HepG2 (cell line): ENCODE results near the gene KLB. TPM values are rescaled to one million over a fixed set of nuclear protein-coding genes. Genes with fewer than 3 reads are reported as not detected.

Experiments used
- ARNT2 ChIP-seq: sonication (generic); formaldehyde crosslinking; IDR thresholded peaks from 2 replicates; pipeline ENCODE4 v1.8.0; 2022; ENCODE audit warnings: mild to moderate bottlenecking, low read depth, missing genetic modification reagents, moderate library complexity
- ERF ChIP-seq: IDR thresholded peaks from 2 replicates; pipeline ENCODE4 v1.6.1; 2018; ENCODE audit warnings: missing biosample characterization, missing genetic modification reagents
- FIP1L1 ChIP-seq: fragments of 200-400 bp; formaldehyde crosslinking; IDR thresholded peaks from 2 replicates; pipeline ENCODE4 v1.6.1; 2018; ENCODE audit warnings: low read depth, mild to moderate bottlenecking, low read length, moderate library complexity, borderline replicate concordance; ENCODE audit not compliant: insufficient read depth
- FOSL1 ChIP-seq: sonication (generic); formaldehyde crosslinking; IDR thresholded peaks from 2 replicates; pipeline ENCODE4 v1.9.0; 2021; ENCODE audit warnings: missing genetic modification reagents, borderline replicate concordance
- MAFK ChIP-seq, 2 experiments: IDR thresholded peaks in 1 of 2; conservative IDR thresholded peaks in 1 of 2; 2 replicates each; pipeline ENCODE4 v1.6.1; 2011; ENCODE audit warnings: improper control_type of control experiment in 2 of 2, low read length in 2 of 2
- MTA1 ChIP-seq: sonication (generic); formaldehyde crosslinking; IDR thresholded peaks from 2 replicates; pipeline ENCODE4 v1.4.0; 2020; ENCODE audit warnings: missing genetic modification reagents, mild to moderate bottlenecking, borderline replicate concordance
- NFKB2 ChIP-seq: sonication (generic); formaldehyde crosslinking; IDR thresholded peaks from 2 replicates; pipeline ENCODE4 v1.4.0; 2020; ENCODE audit warnings: missing genetic modification reagents, borderline replicate concordance
- PAF1 ChIP-seq: IDR thresholded peaks from 2 replicates; pipeline ENCODE4 v1.6.1; 2016; ENCODE audit warnings: missing genetic modification reagents, missing compliant biosample characterization
- SIN3B ChIP-seq: fragments of 150-350 bp; IDR thresholded peaks from 2 replicates; pipeline ENCODE4 v1.6.1; 2014; ENCODE audit warnings: low read length
- ZNF138 ChIP-seq: sonication (generic); formaldehyde crosslinking; IDR thresholded peaks from 2 replicates; pipeline ENCODE4 v1.5.0; 2020; ENCODE audit warnings: mild to moderate bottlenecking, low read depth, missing genetic modification reagents
- ZNF484 ChIP-seq: sonication (generic); formaldehyde crosslinking; IDR thresholded peaks from 2 replicates; pipeline ENCODE4 v1.5.1; 2020; ENCODE audit warnings: mild to moderate bottlenecking, low read depth, missing genetic modification reagents, borderline replicate concordance
- ZNF605 ChIP-seq: sonication (generic); formaldehyde crosslinking; IDR thresholded peaks from 2 replicates; pipeline ENCODE4 v1.8.0; 2022; ENCODE audit warnings: mild to moderate bottlenecking, missing genetic modification reagents
- ZSCAN29 ChIP-seq: sonication (generic); formaldehyde crosslinking; conservative IDR thresholded peaks from 2 replicates; pipeline ENCODE4 v1.4.0; 2020; ENCODE audit warnings: mild to moderate bottlenecking, missing genetic modification reagents
- polyA plus RNA-seq, 8 experiments: library from polyadenylated mRNA; depleted of rRNA in 3 of 8; stranded (reverse) in 7 of 8; unstranded in 1 of 8; fragments of >200 nt; fragmentation: Illumina TruSeq in 4 of 8; extraction: Trizol in 4 of 8; gene quantifications; 2 replicates each; pipeline versions ENCODE4 v1.2.1 to v1.2.3, GENCODE V29; 2011 to 2016; ENCODE audit warnings: low read depth in 4 of 8, missing spikeins in 1 of 8, mixed read lengths in 1 of 8; ENCODE audit not compliant: insufficient read depth in 1 of 8
- total RNA-seq, 5 experiments: library from RNA; depleted of rRNA; stranded (reverse); fragments of >200 nt; fragmentation: Illumina TruSeq; extraction: Trizol; gene quantifications; 2 replicates each; pipeline ENCODE4 v1.2.3, GENCODE V29; 2016; ENCODE audit warnings: low read depth in 1 of 5
- TF ChIP-seq, protein P1 (sequence below): sonication (generic); formaldehyde crosslinking; IDR thresholded peaks from 2 replicates; pipeline ENCODE4 v1.4.0; 2020; ENCODE audit warnings: missing genetic modification reagents
- TF ChIP-seq, protein P2 (sequence below): sonication (generic); formaldehyde crosslinking; conservative IDR thresholded peaks from 2 replicates; pipeline ENCODE4 v1.4.0; 2020; ENCODE audit warnings: missing genetic modification reagents
- TF ChIP-seq, protein P3 (sequence below): sonication (generic); formaldehyde crosslinking; IDR thresholded peaks from 2 replicates; pipeline ENCODE4 v1.4.0; 2020; ENCODE audit warnings: mild to moderate bottlenecking, low read depth, missing genetic modification reagents

KLB gene
- total and polyA plus RNA-seq, 2 of the 13 experiments (the other 11 are each of a cell fraction or from before 2014, with no cell fraction given), result 25.3 to 82.0 TPM

DNA sequence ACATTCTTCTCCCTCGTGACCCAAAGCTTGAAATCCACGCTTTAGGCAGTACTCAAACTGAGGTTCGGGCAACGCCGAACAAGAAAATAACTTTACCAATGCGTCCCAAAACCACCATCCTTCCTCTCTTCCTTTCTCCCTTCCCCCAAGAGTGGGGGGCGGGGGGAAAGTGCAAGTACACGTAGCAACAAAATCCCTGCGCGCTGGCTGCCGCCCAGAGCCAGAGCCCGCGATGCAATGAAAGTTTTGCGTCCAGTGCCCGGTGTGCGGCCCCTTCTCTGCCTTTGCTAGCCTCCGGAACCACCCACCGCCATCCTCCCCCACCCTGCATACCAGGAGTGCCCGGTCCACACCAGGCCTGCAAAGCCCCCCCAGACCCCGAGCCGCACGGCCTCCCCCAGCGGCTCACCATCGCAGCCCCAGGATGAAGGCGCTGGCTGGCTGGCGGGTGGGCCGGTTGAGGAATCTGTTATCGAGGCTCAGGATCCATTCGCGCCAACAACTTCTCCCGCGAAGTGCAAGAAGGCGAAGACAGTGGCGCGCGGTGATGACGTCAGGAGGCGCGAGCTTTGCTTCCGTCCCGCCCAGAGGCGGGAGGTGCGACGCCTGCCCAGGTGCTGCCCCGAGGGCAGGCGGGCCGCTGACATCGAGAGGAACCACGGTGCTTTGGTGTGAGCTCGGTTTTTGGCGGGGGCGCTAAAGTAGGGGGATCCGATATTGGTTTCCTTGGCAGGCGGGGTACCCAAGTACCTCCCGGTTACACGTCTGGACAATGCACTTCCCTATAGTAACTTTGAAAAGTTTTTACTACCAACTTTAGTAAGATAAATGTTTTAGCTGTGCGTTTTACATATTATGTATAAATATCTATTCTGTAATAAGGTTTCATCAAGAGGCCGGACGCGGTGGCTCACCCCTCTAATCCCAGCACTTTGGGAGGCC is 40.6 kb upstream of the KLB start, which contains the start of gene RFC1 (continued):
- TF ChIP-seq, protein P1, sequence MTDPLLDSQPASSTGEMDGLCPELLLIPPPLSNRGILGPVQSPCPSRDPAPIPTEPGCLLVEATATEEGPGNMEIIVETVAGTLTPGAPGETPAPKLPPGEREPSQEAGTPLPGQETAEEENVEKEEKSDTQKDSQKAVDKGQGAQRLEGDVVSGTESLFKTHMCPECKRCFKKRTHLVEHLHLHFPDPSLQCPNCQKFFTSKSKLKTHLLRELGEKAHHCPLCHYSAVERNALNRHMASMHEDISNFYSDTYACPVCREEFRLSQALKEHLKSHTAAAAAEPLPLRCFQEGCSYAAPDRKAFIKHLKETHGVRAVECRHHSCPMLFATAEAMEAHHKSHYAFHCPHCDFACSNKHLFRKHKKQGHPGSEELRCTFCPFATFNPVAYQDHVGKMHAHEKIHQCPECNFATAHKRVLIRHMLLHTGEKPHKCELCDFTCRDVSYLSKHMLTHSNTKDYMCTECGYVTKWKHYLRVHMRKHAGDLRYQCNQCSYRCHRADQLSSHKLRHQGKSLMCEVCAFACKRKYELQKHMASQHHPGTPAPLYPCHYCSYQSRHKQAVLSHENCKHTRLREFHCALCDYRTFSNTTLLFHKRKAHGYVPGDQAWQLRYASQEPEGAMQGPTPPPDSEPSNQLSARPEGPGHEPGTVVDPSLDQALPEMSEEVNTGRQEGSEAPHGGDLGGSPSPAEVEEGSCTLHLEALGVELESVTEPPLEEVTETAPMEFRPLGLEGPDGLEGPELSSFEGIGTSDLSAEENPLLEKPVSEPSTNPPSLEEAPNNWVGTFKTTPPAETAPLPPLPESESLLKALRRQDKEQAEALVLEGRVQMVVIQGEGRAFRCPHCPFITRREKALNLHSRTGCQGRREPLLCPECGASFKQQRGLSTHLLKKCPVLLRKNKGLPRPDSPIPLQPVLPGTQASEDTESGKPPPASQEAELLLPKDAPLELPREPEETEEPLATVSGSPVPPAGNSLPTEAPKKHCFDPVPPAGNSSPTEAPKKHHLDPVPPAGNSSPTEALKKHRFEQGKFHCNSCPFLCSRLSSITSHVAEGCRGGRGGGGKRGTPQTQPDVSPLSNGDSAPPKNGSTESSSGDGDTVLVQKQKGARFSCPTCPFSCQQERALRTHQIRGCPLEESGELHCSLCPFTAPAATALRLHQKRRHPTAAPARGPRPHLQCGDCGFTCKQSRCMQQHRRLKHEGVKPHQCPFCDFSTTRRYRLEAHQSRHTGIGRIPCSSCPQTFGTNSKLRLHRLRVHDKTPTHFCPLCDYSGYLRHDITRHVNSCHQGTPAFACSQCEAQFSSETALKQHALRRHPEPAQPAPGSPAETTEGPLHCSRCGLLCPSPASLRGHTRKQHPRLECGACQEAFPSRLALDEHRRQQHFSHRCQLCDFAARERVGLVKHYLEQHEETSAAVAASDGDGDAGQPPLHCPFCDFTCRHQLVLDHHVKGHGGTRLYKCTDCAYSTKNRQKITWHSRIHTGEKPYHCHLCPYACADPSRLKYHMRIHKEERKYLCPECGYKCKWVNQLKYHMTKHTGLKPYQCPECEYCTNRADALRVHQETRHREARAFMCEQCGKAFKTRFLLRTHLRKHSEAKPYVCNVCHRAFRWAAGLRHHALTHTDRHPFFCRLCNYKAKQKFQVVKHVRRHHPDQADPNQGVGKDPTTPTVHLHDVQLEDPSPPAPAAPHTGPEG (CRISPR knock-in tag), result peak; percentile 90
- TF ChIP-seq PAF1 (CRISPR knock-in tag) (no peak), ERF (peak; percentile 96), MAFK (conservative IDR thresholded peaks at IDR 0.05 in 1 of 2, IDR thresholded peaks at IDR 0.05 in 1 of 2; ENCODE audit: low read length in 2 of 2) (no peak), ZNF138 (CRISPR knock-in tag) (peak; percentile 99), ZNF484 (peak; percentile 92; the same call in 1 of the 2 replicates), MTA1 (CRISPR knock-in tag) (peak; percentile 95; the same call in 1 of the 2 replicates), FIP1L1 (no peak), NFKB2 (CRISPR knock-in tag) (peak; percentile 100), SIN3B (peak; percentile 87), ARNT2 (CRISPR knock-in tag) (peak; percentile 98), ZSCAN29 (CRISPR knock-in tag) (0 out of 2 replicates have a peak, but pooled peaks have one; percentile 89), ZNF605 (peak; percentile 98), FOSL1 (no peak)
- TF ChIP-seq, protein P2, sequence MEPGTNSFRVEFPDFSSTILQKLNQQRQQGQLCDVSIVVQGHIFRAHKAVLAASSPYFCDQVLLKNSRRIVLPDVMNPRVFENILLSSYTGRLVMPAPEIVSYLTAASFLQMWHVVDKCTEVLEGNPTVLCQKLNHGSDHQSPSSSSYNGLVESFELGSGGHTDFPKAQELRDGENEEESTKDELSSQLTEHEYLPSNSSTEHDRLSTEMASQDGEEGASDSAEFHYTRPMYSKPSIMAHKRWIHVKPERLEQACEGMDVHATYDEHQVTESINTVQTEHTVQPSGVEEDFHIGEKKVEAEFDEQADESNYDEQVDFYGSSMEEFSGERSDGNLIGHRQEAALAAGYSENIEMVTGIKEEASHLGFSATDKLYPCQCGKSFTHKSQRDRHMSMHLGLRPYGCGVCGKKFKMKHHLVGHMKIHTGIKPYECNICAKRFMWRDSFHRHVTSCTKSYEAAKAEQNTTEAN (CRISPR knock-in tag), result peak; percentile 91
- TF ChIP-seq, protein P3, sequence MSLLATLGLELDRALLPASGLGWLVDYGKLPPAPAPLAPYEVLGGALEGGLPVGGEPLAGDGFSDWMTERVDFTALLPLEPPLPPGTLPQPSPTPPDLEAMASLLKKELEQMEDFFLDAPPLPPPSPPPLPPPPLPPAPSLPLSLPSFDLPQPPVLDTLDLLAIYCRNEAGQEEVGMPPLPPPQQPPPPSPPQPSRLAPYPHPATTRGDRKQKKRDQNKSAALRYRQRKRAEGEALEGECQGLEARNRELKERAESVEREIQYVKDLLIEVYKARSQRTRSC, result peak; percentile 99
